ENCODE measurements around the gene STXBP1. TPM values are rescaled to one million over a fixed set of nuclear protein-coding genes. Genes with fewer than 3 reads are reported as not detected.

Gene STXBP1
- total and polyA plus RNA-seq, 2 experiments from 2014 or later, result 48.6 to 50.4 TPM

DNA sequence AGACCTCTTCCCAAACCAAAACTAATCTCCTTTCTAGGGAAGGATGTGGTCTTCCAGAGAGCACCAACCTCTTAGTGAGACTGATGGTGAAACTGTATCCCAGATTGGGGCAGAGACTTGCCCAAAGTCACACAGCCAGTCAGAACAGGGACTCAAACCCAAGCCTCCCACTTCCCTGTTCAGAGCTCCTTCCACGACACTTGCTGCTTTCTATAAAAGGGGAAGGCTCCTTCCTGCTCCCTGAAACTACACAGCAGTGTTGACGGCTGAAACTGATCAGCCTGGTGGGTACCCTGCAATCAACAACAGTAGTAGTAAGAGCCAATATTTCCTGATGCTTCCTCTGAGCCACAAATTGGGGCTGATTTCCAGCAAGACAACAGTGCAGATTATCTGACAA is 121.5 kb downstream of the STXBP1 start:
- Histone ChIP-seq H3K79me2 (replicated peaks; ENCODE audit: insufficient read depth) (no peaks in the 10 kb centered on the region), H3K4me2 (0 out of 2 replicates have a peak overlapping the region, but pooled peaks have one; percentile 91), H3K36me3 (ENCODE audit: insufficient read depth) (no peaks in the 10 kb centered on the region), H3F3A (replicated peaks; ENCODE audit: low read depth) (no peaks in the 10 kb centered on the region), H3K27ac (ENCODE audit: low read depth) (no peak overlapping the region), H3K4me3 (no peak overlapping the region), H3K4me1 (ENCODE audit: insufficient read depth) (peaks cover 9% of the 10 kb centered on the region; the same call in 1 of the 2 replicates), H2AFZ (no peak overlapping the region), H4K20me1 (replicated peaks; ENCODE audit: insufficient read depth) (no peaks in the 10 kb centered on the region), H3K27me3 (ENCODE audit: insufficient read depth) (no peaks in the 10 kb centered on the region), H3K9me2 (ENCODE audit: insufficient read depth) (no peaks in the 10 kb centered on the region)
- Mint-ChIP-seq H3K9me3 (no peaks in the 10 kb centered on the region; the same call in 2 of the 3 replicates), H3K27ac (no peak overlapping the region), H3K4me3 (no peak overlapping the region), H3K27me3 (ENCODE audit: insufficient read depth, low read depth, poor library complexity) (peaks cover 15% of the 10 kb centered on the region), H3K36me3 (ENCODE audit: low read depth) (no peaks in the 10 kb centered on the region), H3K4me1 (peaks cover 11% of the 10 kb centered on the region)
- TF ChIP-seq JUNB (IDR thresholded peaks at IDR 0.05; ENCODE audit: unreplicated experiment) (no peak), EZH2 (IDR thresholded peaks at IDR 0.05; ENCODE audit: low read depth, unreplicated experiment) (no peak), ZNF331 (CRISPR knock-in tag; IDR thresholded peaks at IDR 0.05; ENCODE audit: low read depth) (no peak), NANOG (IDR thresholded peaks at IDR 0.05; ENCODE audit: borderline replicate concordance) (no peak), STAT1 (IDR thresholded peaks at IDR 0.05; ENCODE audit: unreplicated experiment) (no peak), CREB1 (CRISPR knock-in tag; IDR thresholded peaks at IDR 0.05; ENCODE audit: low read depth) (no peak), EZH2phosphoT487 (IDR thresholded peaks at IDR 0.05; ENCODE audit: unreplicated experiment) (no peak), ZNF114 (CRISPR knock-in tag; IDR thresholded peaks at IDR 0.05) (no peak), POLR2AphosphoS5 (IDR thresholded peaks at IDR 0.05; ENCODE audit: low read depth) (no peak)
- TF ChIP-seq, protein P1, sequence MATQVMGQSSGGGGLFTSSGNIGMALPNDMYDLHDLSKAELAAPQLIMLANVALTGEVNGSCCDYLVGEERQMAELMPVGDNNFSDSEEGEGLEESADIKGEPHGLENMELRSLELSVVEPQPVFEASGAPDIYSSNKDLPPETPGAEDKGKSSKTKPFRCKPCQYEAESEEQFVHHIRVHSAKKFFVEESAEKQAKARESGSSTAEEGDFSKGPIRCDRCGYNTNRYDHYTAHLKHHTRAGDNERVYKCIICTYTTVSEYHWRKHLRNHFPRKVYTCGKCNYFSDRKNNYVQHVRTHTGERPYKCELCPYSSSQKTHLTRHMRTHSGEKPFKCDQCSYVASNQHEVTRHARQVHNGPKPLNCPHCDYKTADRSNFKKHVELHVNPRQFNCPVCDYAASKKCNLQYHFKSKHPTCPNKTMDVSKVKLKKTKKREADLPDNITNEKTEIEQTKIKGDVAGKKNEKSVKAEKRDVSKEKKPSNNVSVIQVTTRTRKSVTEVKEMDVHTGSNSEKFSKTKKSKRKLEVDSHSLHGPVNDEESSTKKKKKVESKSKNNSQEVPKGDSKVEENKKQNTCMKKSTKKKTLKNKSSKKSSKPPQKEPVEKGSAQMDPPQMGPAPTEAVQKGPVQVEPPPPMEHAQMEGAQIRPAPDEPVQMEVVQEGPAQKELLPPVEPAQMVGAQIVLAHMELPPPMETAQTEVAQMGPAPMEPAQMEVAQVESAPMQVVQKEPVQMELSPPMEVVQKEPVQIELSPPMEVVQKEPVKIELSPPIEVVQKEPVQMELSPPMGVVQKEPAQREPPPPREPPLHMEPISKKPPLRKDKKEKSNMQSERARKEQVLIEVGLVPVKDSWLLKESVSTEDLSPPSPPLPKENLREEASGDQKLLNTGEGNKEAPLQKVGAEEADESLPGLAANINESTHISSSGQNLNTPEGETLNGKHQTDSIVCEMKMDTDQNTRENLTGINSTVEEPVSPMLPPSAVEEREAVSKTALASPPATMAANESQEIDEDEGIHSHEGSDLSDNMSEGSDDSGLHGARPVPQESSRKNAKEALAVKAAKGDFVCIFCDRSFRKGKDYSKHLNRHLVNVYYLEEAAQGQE (IDR thresholded peaks at IDR 0.05; ENCODE audit: unreplicated experiment), result no peak
- TF ChIP-seq, protein P2, sequence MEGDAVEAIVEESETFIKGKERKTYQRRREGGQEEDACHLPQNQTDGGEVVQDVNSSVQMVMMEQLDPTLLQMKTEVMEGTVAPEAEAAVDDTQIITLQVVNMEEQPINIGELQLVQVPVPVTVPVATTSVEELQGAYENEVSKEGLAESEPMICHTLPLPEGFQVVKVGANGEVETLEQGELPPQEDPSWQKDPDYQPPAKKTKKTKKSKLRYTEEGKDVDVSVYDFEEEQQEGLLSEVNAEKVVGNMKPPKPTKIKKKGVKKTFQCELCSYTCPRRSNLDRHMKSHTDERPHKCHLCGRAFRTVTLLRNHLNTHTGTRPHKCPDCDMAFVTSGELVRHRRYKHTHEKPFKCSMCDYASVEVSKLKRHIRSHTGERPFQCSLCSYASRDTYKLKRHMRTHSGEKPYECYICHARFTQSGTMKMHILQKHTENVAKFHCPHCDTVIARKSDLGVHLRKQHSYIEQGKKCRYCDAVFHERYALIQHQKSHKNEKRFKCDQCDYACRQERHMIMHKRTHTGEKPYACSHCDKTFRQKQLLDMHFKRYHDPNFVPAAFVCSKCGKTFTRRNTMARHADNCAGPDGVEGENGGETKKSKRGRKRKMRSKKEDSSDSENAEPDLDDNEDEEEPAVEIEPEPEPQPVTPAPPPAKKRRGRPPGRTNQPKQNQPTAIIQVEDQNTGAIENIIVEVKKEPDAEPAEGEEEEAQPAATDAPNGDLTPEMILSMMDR (conservative IDR thresholded peaks at IDR 0.05; ENCODE audit: low read depth in 2 of 2), result no peak
- TF ChIP-seq, protein P3, sequence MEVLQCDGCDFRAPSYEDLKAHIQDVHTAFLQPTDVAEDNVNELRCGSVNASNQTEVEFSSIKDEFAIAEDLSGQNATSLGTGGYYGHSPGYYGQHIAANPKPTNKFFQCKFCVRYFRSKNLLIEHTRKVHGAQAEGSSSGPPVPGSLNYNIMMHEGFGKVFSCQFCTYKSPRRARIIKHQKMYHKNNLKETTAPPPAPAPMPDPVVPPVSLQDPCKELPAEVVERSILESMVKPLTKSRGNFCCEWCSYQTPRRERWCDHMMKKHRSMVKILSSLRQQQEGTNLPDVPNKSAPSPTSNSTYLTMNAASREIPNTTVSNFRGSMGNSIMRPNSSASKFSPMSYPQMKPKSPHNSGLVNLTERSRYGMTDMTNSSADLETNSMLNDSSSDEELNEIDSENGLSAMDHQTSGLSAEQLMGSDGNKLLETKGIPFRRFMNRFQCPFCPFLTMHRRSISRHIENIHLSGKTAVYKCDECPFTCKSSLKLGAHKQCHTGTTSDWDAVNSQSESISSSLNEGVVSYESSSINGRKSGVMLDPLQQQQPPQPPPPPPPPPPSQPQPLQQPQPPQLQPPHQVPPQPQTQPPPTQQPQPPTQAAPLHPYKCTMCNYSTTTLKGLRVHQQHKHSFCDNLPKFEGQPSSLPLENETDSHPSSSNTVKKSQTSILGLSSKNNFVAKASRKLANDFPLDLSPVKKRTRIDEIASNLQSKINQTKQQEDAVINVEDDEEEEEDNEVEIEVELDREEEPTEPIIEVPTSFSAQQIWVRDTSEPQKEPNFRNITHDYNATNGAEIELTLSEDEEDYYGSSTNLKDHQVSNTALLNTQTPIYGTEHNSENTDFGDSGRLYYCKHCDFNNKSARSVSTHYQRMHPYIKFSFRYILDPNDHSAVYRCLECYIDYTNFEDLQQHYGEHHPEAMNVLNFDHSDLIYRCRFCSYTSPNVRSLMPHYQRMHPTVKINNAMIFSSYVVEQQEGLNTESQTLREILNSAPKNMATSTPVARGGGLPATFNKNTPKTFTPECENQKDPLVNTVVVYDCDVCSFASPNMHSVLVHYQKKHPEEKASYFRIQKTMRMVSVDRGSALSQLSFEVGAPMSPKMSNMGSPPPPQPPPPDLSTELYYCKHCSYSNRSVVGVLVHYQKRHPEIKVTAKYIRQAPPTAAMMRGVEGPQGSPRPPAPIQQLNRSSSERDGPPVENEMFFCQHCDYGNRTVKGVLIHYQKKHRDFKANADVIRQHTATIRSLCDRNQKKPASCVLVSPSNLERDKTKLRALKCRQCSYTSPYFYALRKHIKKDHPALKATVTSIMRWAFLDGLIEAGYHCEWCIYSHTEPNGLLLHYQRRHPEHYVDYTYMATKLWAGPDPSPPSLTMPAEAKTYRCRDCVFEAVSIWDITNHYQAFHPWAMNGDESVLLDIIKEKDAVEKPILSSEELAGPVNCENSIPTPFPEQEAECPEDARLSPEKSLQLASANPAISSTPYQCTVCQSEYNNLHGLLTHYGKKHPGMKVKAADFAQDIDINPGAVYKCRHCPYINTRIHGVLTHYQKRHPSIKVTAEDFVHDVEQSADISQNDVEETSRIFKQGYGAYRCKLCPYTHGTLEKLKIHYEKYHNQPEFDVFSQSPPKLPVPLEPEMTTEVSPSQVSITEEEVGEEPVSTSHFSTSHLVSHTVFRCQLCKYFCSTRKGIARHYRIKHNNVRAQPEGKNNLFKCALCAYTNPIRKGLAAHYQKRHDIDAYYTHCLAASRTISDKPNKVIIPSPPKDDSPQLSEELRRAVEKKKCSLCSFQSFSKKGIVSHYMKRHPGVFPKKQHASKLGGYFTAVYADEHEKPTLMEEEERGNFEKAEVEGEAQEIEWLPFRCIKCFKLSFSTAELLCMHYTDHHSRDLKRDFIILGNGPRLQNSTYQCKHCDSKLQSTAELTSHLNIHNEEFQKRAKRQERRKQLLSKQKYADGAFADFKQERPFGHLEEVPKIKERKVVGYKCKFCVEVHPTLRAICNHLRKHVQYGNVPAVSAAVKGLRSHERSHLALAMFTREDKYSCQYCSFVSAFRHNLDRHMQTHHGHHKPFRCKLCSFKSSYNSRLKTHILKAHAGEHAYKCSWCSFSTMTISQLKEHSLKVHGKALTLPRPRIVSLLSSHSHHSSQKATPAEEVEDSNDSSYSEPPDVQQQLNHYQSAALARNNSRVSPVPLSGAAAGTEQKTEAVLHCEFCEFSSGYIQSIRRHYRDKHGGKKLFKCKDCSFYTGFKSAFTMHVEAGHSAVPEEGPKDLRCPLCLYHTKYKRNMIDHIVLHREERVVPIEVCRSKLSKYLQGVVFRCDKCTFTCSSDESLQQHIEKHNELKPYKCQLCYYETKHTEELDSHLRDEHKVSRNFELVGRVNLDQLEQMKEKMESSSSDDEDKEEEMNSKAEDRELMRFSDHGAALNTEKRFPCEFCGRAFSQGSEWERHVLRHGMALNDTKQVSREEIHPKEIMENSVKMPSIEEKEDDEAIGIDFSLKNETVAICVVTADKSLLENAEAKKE (CRISPR knock-in tag; IDR thresholded peaks at IDR 0.05), result no peak
- TF ChIP-seq, protein P4, sequence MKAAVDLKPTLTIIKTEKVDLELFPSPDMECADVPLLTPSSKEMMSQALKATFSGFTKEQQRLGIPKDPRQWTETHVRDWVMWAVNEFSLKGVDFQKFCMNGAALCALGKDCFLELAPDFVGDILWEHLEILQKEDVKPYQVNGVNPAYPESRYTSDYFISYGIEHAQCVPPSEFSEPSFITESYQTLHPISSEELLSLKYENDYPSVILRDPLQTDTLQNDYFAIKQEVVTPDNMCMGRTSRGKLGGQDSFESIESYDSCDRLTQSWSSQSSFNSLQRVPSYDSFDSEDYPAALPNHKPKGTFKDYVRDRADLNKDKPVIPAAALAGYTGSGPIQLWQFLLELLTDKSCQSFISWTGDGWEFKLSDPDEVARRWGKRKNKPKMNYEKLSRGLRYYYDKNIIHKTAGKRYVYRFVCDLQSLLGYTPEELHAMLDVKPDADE (IDR thresholded peaks at IDR 0.05), result no peak
- DNase-seq (ENCODE audit: low spot score) (no peak), ATAC-seq (no peak)

All from GM23338 (cell line).